Endodermal cell (in vitro differentiated cells): ENCODE data around the gene LIMK1. TPM values are rescaled to one million over a fixed set of nuclear protein-coding genes. Genes with fewer than 3 reads are reported as not detected.

Source experiments
- DNase-seq: peaks from one replicate; pipeline ENCODE4 v3.0.0-alpha.2; 2017
- H3K27ac ChIP-seq: 2 replicates; pipeline ENCODE4 v1.5.1; 2013; ENCODE audit warnings: mild to moderate bottlenecking, low read depth, low read length, moderate library complexity
- H3K27me3 ChIP-seq: 2 replicates; pipeline ENCODE4 v1.6.1; 2013; ENCODE audit warnings: mild to moderate bottlenecking, low read length, moderate library complexity; ENCODE audit not compliant: insufficient read depth, control insufficient read depth, poor library complexity, severe bottlenecking
- H3K36me3 ChIP-seq: 2 replicates; pipeline ENCODE4 v1.7.0; 2013; ENCODE audit warnings: mild to moderate bottlenecking, low read length, moderate library complexity; ENCODE audit not compliant: control insufficient read depth, insufficient read depth
- H3K4me1 ChIP-seq: one replicate; pipeline ENCODE4 v1.7.0; 2013; ENCODE audit warnings: low read length; ENCODE audit not compliant: control insufficient read depth, insufficient read depth
- H3K4me3 ChIP-seq: 2 replicates; pipeline ENCODE4 v1.5.1; 2013; ENCODE audit warnings: mild to moderate bottlenecking, low read length, moderate library complexity
- H3K9ac ChIP-seq: 2 replicates; pipeline ENCODE4 v1.6.1; 2013; ENCODE audit warnings: mild to moderate bottlenecking, low read length, moderate library complexity; ENCODE audit not compliant: poor library complexity, severe bottlenecking; ENCODE audit errors: extremely low read depth
- H3K9me3 ChIP-seq: 2 replicates; pipeline ENCODE4 v1.6.1; 2013; ENCODE audit warnings: mild to moderate bottlenecking, low read length, moderate library complexity; ENCODE audit not compliant: control insufficient read depth
- H3K27ac Mint-ChIP-seq: 2 replicates; pipeline ENCODE4 v1.8.0; 2020; ENCODE audit warnings: mixed read lengths
- H3K27me3 Mint-ChIP-seq: 2 replicates; pipeline ENCODE4 v1.8.0; 2021; ENCODE audit warnings: mild to moderate bottlenecking, mixed read lengths; ENCODE audit not compliant: insufficient read depth
- H3K36me3 Mint-ChIP-seq: 2 replicates; pipeline ENCODE4 v1.8.0; 2020; ENCODE audit warnings: low read depth, mixed read lengths
- H3K4me1 Mint-ChIP-seq: 2 replicates; pipeline ENCODE4 v1.8.0; 2020; ENCODE audit warnings: mixed read lengths
- H3K4me3 Mint-ChIP-seq: 2 replicates; pipeline ENCODE4 v1.8.0; 2020; ENCODE audit warnings: mild to moderate bottlenecking, moderate library complexity, mixed read lengths
- H3K9me3 Mint-ChIP-seq: 2 replicates; pipeline ENCODE4 v1.8.0; 2020; ENCODE audit warnings: mild to moderate bottlenecking, mixed read lengths
- CTCF ChIP-seq: fragments of 200-600 bp; sonication (generic); conservative IDR thresholded peaks from 2 replicates; pipeline ENCODE4 v1.5.0; 2021; ENCODE audit warnings: antibody characterized with exemption, mild to moderate bottlenecking
- WGBS, 2 experiments: methylation state at CpG; one replicate each; pipeline versions ENCODE4 v1.1.5 to v1.1.7; 2013; ENCODE audit warnings: missing lambda C conversion rate in 2 of 2, mixed read lengths in 1 of 2; ENCODE audit not compliant: insufficient coverage in 1 of 2, insufficient read length in 1 of 2; 5-methylcytosine and 5-hydroxymethylcytosine counted together
- total RNA-seq, 2 donors: library from RNA; stranded (reverse); fragmentation: NEBNext Ultra II Directional in 1 of 2; extraction: Animal tissue kit (Norgen Biotek cat#: 25700) in 1 of 2; gene quantifications; 2 replicates in 1 of 2; 3 replicates in 1 of 2; pipeline ENCODE4 v1.2.1, GENCODE V29; 2021

The LIMK1 gene
- total RNA-seq, 2 donors from 2014 or later = 83.9 TPM

- Mint-ChIP-seq H3K4me1 (peaks cover 5% of the 10 kb centered on the region), H3K27me3 (no peaks in the 10 kb centered on the region), H3K27ac (no peak overlapping the region), H3K36me3 (no peaks in the 10 kb centered on the region), H3K4me3 (no peak overlapping the region), H3K9me3 (no peaks in the 10 kb centered on the region)
- TF ChIP-seq CTCF = no peak
- DNase-seq = peak; percentile 83
- Histone ChIP-seq H3K27ac (no peak overlapping the region), H3K27me3 (no peaks in the 10 kb centered on the region), H3K4me1 (peaks cover 4% of the 10 kb centered on the region), H3K9ac (no peak overlapping the region), H3K4me3 (no peak overlapping the region), H3K9me3 (no peaks in the 10 kb centered on the region), H3K36me3 (no peaks in the 10 kb centered on the region)
- WGBS, 2 experiments = 79 to 81% methylated on average over 8 to 9 of the region's 9 CpGs
Observed at GRCh38 chr7:74155810-74156395, 72.3 kb downstream of the LIMK1 start.

- Histone ChIP-seq H3K27ac (no peak overlapping the region), H3K9ac (no peak overlapping the region), H3K36me3 (no peaks in the 10 kb centered on the region), H3K27me3 (no peaks in the 10 kb centered on the region), H3K4me3 (no peak overlapping the region), H3K4me1 (peaks cover 4% of the 10 kb centered on the region), H3K9me3 (no peaks in the 10 kb centered on the region)
- no peaks in the 10 kb centered on the region for H3K36me3 Mint-ChIP-seq
- no peak overlapping the region for H3K4me3 Mint-ChIP-seq
- WGBS, 2 experiments = 96 to 97% methylated on average over 6 to 7 of the region's 9 CpGs
- DNase-seq = no peak
- H3K4me1 Mint-ChIP-seq = peaks cover 15% of the 10 kb centered on the region
- H3K27ac Mint-ChIP-seq = no peak overlapping the region
- no peak for TF ChIP-seq CTCF
- H3K27me3 Mint-ChIP-seq = no peaks in the 10 kb centered on the region
- no peaks in the 10 kb centered on the region for H3K9me3 Mint-ChIP-seq
Observed at GRCh38 chr7:74157605-74158004, 74.0 kb downstream of the LIMK1 start.

GRCh38 chr7:74164985-74165456 is 81.4 kb downstream of the LIMK1 start:
- Histone ChIP-seq H3K9ac (no peak overlapping the region), H3K27ac (no peak overlapping the region), H3K4me3 (no peak overlapping the region), H3K9me3 (no peaks in the 10 kb centered on the region), H3K36me3 (no peaks in the 10 kb centered on the region), H3K27me3 (no peaks in the 10 kb centered on the region), H3K4me1 (peaks cover 1% of the 10 kb centered on the region)
- peak; percentile 84 for DNase-seq
- H3K4me3 Mint-ChIP-seq = no peak overlapping the region
- H3K36me3 Mint-ChIP-seq = peaks cover 5% of the 10 kb centered on the region
- H3K9me3 Mint-ChIP-seq = peaks cover 6% of the 10 kb centered on the region
- no peak overlapping the region for H3K27ac Mint-ChIP-seq
- H3K27me3 Mint-ChIP-seq = no peaks in the 10 kb centered on the region
- peaks cover 11% of the 10 kb centered on the region for H3K4me1 Mint-ChIP-seq
- WGBS, 2 experiments = 45 to 59% methylated on average over 6 to 7 of the region's 7 CpGs
- TF ChIP-seq CTCF = peak; percentile 82
